ENCODE data around the gene HCN4. TPM values are rescaled to one million over a fixed set of nuclear protein-coding genes. Genes with fewer than 3 reads are reported as not detected.
A peak's percentile ranks its signal among the peaks of the same experiment; 100 is the strongest.

The HCN4 gene
- total and polyA plus RNA-seq, 2 experiments from 2014 or later, result 0.03 TPM; not detected in 1

DNA sequence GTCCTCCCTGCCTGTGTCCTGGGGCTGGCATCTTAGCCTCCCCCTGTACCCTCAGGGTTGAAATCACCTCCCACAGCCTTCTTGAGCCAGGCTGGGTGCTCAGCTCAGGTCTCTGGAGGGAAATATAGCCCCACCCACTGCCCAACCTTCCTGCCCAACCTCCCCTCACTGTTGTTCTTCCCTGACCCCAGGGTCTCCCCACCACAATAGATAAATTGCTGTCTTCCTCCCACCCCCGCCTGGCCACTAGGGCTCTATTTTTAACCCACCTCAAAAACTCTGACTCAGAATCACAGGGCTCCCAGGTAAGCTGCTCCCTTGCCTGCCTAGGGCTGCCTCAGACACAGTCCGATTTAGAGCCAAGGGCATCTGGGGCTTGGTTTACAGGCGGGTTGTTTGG is 15.0 kb downstream of the HCN4 start:
- DNase-seq, result no peak
- Histone ChIP-seq H3K4me3 (no peak overlapping the region), H3K27ac (no peak overlapping the region), H3K4me2 (ENCODE audit: unreplicated experiment) (no peak overlapping the region), H3K27me3 (replicated peaks; ENCODE audit: insufficient read depth) (peaks cover 34% of the 10 kb centered on the region), H3K9ac (no peak overlapping the region), H3K9me2 (ENCODE audit: insufficient read depth) (no peaks in the 10 kb centered on the region), H3K79me2 (ENCODE audit: insufficient read depth) (no peaks in the 10 kb centered on the region), H3K4me1 (ENCODE audit: insufficient read depth) (no peaks in the 10 kb centered on the region), H3K36me3 (ENCODE audit: low read depth) (no peaks in the 10 kb centered on the region), H3K9me3 (ENCODE audit: low read depth) (no peaks in the 10 kb centered on the region), H2AFZ (no peak overlapping the region), H3F3A (ENCODE audit: insufficient read depth) (no peaks in the 10 kb centered on the region), H4K20me1 (ENCODE audit: insufficient read depth) (no peaks in the 10 kb centered on the region)
- 47 to 49% methylated on average over 3 of the region's 3 CpGs for WGBS, 2 experiments (ENCODE audit: low coverage in 1 of 2, low lambda C conversion rate in 2 of 2, missing lambda C conversion rate in 2 of 2)
- TF ChIP-seq EZH2 (IDR thresholded peaks at IDR 0.05; ENCODE audit: insufficient read depth, poor library complexity, severe bottlenecking), result no peak
- no peak for TF ChIP-seq EZH2phosphoT487 (IDR thresholded peaks at IDR 0.05; ENCODE audit: insufficient read depth, low read depth)
- in situ Hi-C loops (cut with MboI), result no loop called here

DNA sequence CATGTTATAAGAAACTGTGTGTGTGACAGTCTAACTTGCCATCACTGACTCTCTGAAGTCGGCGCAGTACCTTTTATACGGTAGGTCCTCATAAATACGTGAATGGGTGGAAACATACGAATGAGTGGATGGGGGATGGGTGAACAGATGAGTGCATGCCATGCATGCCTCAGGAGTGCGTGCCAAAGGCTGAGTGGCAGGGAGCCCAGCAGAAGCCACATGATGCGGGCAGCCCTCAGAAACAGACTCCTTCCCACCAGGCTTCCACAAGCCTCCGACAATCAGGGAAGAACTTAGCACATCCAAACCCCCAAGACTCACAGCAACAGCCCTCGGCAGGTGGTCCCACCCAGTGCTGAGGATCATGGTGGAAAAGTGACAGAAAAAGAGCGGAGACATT is 16.7 kb downstream of the HCN4 start:
- TF ChIP-seq EZH2phosphoT487 (IDR thresholded peaks at IDR 0.05; ENCODE audit: insufficient read depth, low read depth) (no peak), EZH2 (IDR thresholded peaks at IDR 0.05; ENCODE audit: insufficient read depth, poor library complexity, severe bottlenecking) (no peak)
- Histone ChIP-seq H3K27ac (no peak overlapping the region), H4K20me1 (ENCODE audit: insufficient read depth) (no peaks in the 10 kb centered on the region), H3K36me3 (ENCODE audit: low read depth) (no peaks in the 10 kb centered on the region), H3F3A (ENCODE audit: insufficient read depth) (no peaks in the 10 kb centered on the region), H3K4me2 (ENCODE audit: unreplicated experiment) (no peak overlapping the region), H3K27me3 (replicated peaks; ENCODE audit: insufficient read depth) (peaks cover 27% of the 10 kb centered on the region), H3K4me3 (no peak overlapping the region), H3K9ac (no peak overlapping the region), H3K9me2 (ENCODE audit: insufficient read depth) (no peaks in the 10 kb centered on the region), H3K9me3 (ENCODE audit: low read depth) (no peaks in the 10 kb centered on the region), H2AFZ (no peak overlapping the region), H3K4me1 (ENCODE audit: insufficient read depth) (no peaks in the 10 kb centered on the region), H3K79me2 (ENCODE audit: insufficient read depth) (no peaks in the 10 kb centered on the region)
- WGBS, 2 experiments (ENCODE audit: low coverage in 1 of 2, low lambda C conversion rate in 2 of 2, missing lambda C conversion rate in 2 of 2), result 27 to 37% methylated on average over 10 of the region's 10 CpGs
- in situ Hi-C loops (cut with MboI), result no loop called here
- peak; percentile 29 for DNase-seq

DNA sequence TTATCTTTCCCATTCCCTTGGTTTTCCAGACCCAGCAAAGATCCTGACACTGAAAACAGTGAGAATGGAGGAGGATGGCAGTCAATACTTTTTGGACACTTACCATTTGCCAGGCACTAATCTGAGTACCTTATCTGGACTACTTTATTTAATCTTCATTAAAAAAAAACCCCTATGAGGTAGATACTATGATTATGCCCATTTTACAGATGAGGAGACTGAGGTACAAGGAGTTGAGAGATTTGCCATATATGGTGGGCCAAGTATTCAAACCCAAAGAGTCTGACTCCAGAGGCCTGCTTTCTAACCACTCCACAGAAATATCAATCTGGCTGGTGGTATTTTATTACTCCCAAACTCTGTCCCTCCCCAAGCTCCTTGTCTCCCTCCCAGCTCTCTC is 19.6 kb downstream of the HCN4 start:
- Histone ChIP-seq H3K4me1 (ENCODE audit: insufficient read depth) (0 out of 2 replicates have a peak, but pooled peaks cover 3% of the 10 kb centered on the region), H2AFZ (no peak overlapping the region), H3K9ac (no peak overlapping the region), H3K27ac (no peak overlapping the region), H3K9me3 (ENCODE audit: low read depth) (no peaks in the 10 kb centered on the region), H3K4me2 (ENCODE audit: unreplicated experiment) (no peak overlapping the region), H3K4me3 (no peak overlapping the region), H3K79me2 (ENCODE audit: insufficient read depth) (no peaks in the 10 kb centered on the region), H3K9me2 (ENCODE audit: insufficient read depth) (no peaks in the 10 kb centered on the region), H3K27me3 (replicated peaks; ENCODE audit: insufficient read depth) (peaks cover 18% of the 10 kb centered on the region), H4K20me1 (ENCODE audit: insufficient read depth) (no peaks in the 10 kb centered on the region), H3F3A (ENCODE audit: insufficient read depth) (no peaks in the 10 kb centered on the region), H3K36me3 (ENCODE audit: low read depth) (no peaks in the 10 kb centered on the region)
- no peak for TF ChIP-seq EZH2phosphoT487 (IDR thresholded peaks at IDR 0.05; ENCODE audit: insufficient read depth, low read depth)
- no peak for TF ChIP-seq EZH2 (IDR thresholded peaks at IDR 0.05; ENCODE audit: insufficient read depth, poor library complexity, severe bottlenecking)
- DNase-seq, result no peak
- in situ Hi-C loops (cut with MboI), result no loop called here

- TF ChIP-seq EZH2 (IDR thresholded peaks at IDR 0.05; ENCODE audit: insufficient read depth, poor library complexity, severe bottlenecking) (no peak), EZH2phosphoT487 (IDR thresholded peaks at IDR 0.05; ENCODE audit: insufficient read depth, low read depth) (no peak)
- no peak overlapping the region for H3K9ac ChIP-seq
- no peaks in the 10 kb centered on the region for H3K79me2 ChIP-seq (ENCODE audit: insufficient read depth)
- H3K4me3 ChIP-seq, result no peak overlapping the region
- H3F3A ChIP-seq (ENCODE audit: insufficient read depth), result no peaks in the 10 kb centered on the region
- no peak overlapping the region for H2AFZ ChIP-seq
- no peaks in the 10 kb centered on the region for H4K20me1 ChIP-seq (ENCODE audit: insufficient read depth)
- no peaks in the 10 kb centered on the region for H3K36me3 ChIP-seq (ENCODE audit: low read depth)
- no peak overlapping the region for H3K27ac ChIP-seq
- no peaks in the 10 kb centered on the region for H3K9me2 ChIP-seq (ENCODE audit: insufficient read depth)
- H3K4me1 ChIP-seq (ENCODE audit: insufficient read depth), result peaks cover 9% of the 10 kb centered on the region; the same call in 1 of the 2 replicates
- DNase-seq, result peak; percentile 61
- 25 to 29% methylated on average over 9 of the region's 9 CpGs for WGBS, 2 experiments (ENCODE audit: low coverage in 1 of 2, low lambda C conversion rate in 2 of 2, missing lambda C conversion rate in 2 of 2)
- H3K9me3 ChIP-seq (ENCODE audit: low read depth), result no peaks in the 10 kb centered on the region
- in situ Hi-C loops (cut with MboI), result no loop called here
- peaks cover 6% of the 10 kb centered on the region for H3K27me3 ChIP-seq (replicated peaks; ENCODE audit: insufficient read depth)
- no peak overlapping the region for H3K4me2 ChIP-seq (ENCODE audit: unreplicated experiment)
Observed at GRCh38 chr15:73346735-73347312, 21.9 kb downstream of the HCN4 start.

- Histone ChIP-seq H3F3A (ENCODE audit: insufficient read depth) (no peaks in the 10 kb centered on the region), H4K20me1 (ENCODE audit: insufficient read depth) (no peaks in the 10 kb centered on the region), H3K27me3 (replicated peaks; ENCODE audit: insufficient read depth) (peaks cover 6% of the 10 kb centered on the region), H3K4me3 (no peak overlapping the region), H3K4me1 (ENCODE audit: insufficient read depth) (peaks cover 9% of the 10 kb centered on the region; the same call in 1 of the 2 replicates), H3K36me3 (ENCODE audit: low read depth) (no peaks in the 10 kb centered on the region), H3K79me2 (ENCODE audit: insufficient read depth) (no peaks in the 10 kb centered on the region), H2AFZ (no peak overlapping the region), H3K9me3 (ENCODE audit: low read depth) (no peaks in the 10 kb centered on the region), H3K9me2 (ENCODE audit: insufficient read depth) (no peaks in the 10 kb centered on the region), H3K9ac (no peak overlapping the region), H3K27ac (no peak overlapping the region), H3K4me2 (ENCODE audit: unreplicated experiment) (no peak overlapping the region)
- in situ Hi-C loops (cut with MboI), result no loop called here
- TF ChIP-seq EZH2phosphoT487 (IDR thresholded peaks at IDR 0.05; ENCODE audit: insufficient read depth, low read depth) (no peak), EZH2 (IDR thresholded peaks at IDR 0.05; ENCODE audit: insufficient read depth, poor library complexity, severe bottlenecking) (no peak)
- WGBS, 2 experiments (ENCODE audit: low coverage in 1 of 2, low lambda C conversion rate in 2 of 2, missing lambda C conversion rate in 2 of 2), result 22 to 25% methylated on average over 7 of the region's 7 CpGs
- DNase-seq, result no peak
Observed at GRCh38 chr15:73345658-73346057, 23.1 kb downstream of the HCN4 start.
